Measurements from ENCODE around the gene ARHGEF39.

GRCh38 chr9:35684921-35685320 is 19.9 kb upstream of the ARHGEF39 start:
- TF ChIP-seq EZH2 (IDR thresholded peaks at IDR 0.05; ENCODE audit: insufficient read depth, poor library complexity, severe bottlenecking) (no peak), EZH2phosphoT487 (IDR thresholded peaks at IDR 0.05; ENCODE audit: insufficient read depth, low read depth) (no peak)
